ENCODE measurements around the gene SYTL3. TPM values are rescaled to one million over a fixed set of nuclear protein-coding genes. Genes with fewer than 3 reads are reported as not detected.

SYTL3 gene
- total RNA-seq, 1 experiment from 2014 or later, result 7.8 TPM

DNA sequence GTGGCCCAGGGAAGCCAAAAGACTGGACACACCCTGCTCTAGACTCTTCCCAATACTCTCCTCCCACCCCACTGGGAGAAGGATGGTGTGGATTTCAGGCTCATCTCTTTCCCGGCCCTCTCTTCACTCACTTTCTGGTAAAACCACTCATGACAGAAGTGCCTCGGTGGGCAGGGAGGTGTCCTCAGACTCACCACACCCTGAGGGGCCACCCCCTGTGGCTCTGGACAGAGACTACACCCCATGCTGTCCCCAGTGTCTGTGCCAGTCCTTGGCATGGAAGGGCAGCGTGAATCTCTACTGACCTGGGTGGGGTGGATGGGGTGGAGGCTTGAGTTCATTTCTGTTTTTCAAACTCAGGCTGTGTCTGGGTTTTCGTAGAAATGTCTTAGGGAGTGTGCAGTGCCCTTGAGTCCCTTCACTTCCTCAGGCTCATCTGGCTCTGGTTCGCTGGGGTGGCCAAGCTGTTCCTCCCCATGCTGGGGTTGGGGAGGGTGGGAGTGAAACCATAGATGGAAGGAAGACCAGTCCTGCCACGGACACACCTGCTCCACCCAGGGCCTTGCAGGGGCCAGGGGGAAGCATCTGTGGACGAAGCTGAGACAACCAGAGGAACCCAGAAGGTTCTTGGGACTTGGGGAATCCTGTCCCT lies 110.2 kb downstream of the SYTL3 start:
- H3K9me3 ChIP-seq (ENCODE audit: insufficient read depth, low read depth), result no peaks in the 10 kb centered on the region
- no peaks in the 10 kb centered on the region for H3K27me3 ChIP-seq (ENCODE audit: insufficient read depth, low read depth)
- H2AFZ ChIP-seq, result no peak overlapping the region
- H3K79me2 ChIP-seq (ENCODE audit: low read depth), result no peaks in the 10 kb centered on the region
- no peaks in the 10 kb centered on the region for H4K20me1 ChIP-seq (ENCODE audit: insufficient read depth)
- peak overlapping the region; percentile 45 for H3K27ac ChIP-seq
- H3K4me3 ChIP-seq, result no peak overlapping the region
- peaks cover 4% of the 10 kb centered on the region; the same call in 1 of the 2 replicates for H3K36me3 ChIP-seq (ENCODE audit: low read depth)
- CTCF ChIA-PET, result no interaction called here
- no peak for DNase-seq
- TF ChIP-seq, protein P1, sequence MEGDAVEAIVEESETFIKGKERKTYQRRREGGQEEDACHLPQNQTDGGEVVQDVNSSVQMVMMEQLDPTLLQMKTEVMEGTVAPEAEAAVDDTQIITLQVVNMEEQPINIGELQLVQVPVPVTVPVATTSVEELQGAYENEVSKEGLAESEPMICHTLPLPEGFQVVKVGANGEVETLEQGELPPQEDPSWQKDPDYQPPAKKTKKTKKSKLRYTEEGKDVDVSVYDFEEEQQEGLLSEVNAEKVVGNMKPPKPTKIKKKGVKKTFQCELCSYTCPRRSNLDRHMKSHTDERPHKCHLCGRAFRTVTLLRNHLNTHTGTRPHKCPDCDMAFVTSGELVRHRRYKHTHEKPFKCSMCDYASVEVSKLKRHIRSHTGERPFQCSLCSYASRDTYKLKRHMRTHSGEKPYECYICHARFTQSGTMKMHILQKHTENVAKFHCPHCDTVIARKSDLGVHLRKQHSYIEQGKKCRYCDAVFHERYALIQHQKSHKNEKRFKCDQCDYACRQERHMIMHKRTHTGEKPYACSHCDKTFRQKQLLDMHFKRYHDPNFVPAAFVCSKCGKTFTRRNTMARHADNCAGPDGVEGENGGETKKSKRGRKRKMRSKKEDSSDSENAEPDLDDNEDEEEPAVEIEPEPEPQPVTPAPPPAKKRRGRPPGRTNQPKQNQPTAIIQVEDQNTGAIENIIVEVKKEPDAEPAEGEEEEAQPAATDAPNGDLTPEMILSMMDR (conservative IDR thresholded peaks at IDR 0.05), result no peak
- no peak for TF ChIP-seq EZH2 (IDR thresholded peaks at IDR 0.05; ENCODE audit: low read depth)
- H3K9me2 ChIP-seq (ENCODE audit: insufficient read depth), result no peaks in the 10 kb centered on the region
- no TSS peak for BruUV-seq (replicated peaks)
- H3K4me1 ChIP-seq (replicated peaks; ENCODE audit: insufficient read depth), result peaks cover 12% of the 10 kb centered on the region
- no peak overlapping the region for H3K4me2 ChIP-seq
- POLR2A ChIA-PET (ENCODE audit: unreplicated experiment), result interaction anchor here (0.7 kb wide), 1 partner anchor 49 kb away, joined by 4 read pairs; no protein-coding TSS in a partner anchor
- H3F3A ChIP-seq (ENCODE audit: insufficient read depth, low read depth), result peaks cover 48% of the 10 kb centered on the region
- intact Hi-C loops (cut with micrococcal nuclease; ENCODE audit: unreplicated experiment), result loop anchor here (10.0 kb wide), 1 partner anchor 55 kb away; no protein-coding TSS in a partner anchor

DNA sequence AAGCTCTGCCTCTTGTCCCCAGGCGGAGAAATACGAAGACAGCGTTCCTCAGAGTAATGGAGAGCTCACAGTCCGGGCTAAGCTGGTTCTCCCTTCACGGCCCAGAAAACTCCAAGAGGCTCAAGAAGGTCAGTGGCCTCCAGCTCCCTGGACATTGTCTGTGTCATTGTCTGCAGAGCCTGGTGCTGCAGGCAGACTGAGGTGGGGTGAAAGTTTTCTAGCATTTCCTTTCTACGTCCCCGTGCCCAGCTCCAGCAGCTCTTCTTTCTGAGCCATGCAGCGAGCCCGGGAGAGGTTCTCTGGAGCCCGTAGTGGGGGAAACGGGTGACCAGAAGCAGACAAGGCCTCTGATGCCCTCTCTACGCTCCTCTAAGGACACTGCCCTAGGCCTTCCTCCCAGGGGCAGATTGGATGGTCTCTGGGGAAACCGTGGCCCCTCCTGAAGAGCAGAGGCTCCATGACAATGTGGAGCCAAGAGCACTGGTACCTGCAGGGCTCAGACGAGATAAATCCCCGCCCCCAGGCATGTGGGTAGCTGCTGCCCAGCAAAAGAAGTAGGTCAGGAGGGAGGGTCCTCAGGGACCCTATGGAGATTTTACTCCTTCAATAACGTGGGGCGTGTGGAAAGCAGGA lies 110.9 kb downstream of the SYTL3 start:
- Histone ChIP-seq H3K27me3 (ENCODE audit: insufficient read depth, low read depth) (no peaks in the 10 kb centered on the region), H3F3A (ENCODE audit: insufficient read depth, low read depth) (peaks cover 54% of the 10 kb centered on the region), H3K27ac (peak overlapping the region; percentile 45), H3K9me2 (ENCODE audit: insufficient read depth) (no peaks in the 10 kb centered on the region), H3K4me2 (no peak overlapping the region), H3K36me3 (ENCODE audit: low read depth) (peaks cover 9% of the 10 kb centered on the region), H3K9me3 (ENCODE audit: insufficient read depth, low read depth) (no peaks in the 10 kb centered on the region), H3K4me1 (replicated peaks; ENCODE audit: insufficient read depth) (peaks cover 12% of the 10 kb centered on the region), H2AFZ (no peak overlapping the region), H4K20me1 (ENCODE audit: insufficient read depth) (no peaks in the 10 kb centered on the region), H3K79me2 (ENCODE audit: low read depth) (0 out of 2 replicates have a peak, but pooled peaks cover 1% of the 10 kb centered on the region), H3K4me3 (no peak overlapping the region)
- ChIA-PET CTCF (no interaction called here), POLR2A (ENCODE audit: unreplicated experiment) (interaction anchor here (0.7 kb wide), 1 partner anchor 49 kb away, joined by 4 read pairs; no protein-coding TSS in a partner anchor)
- TF ChIP-seq, protein P1 (conservative IDR thresholded peaks at IDR 0.05), result no peak
- no peak for TF ChIP-seq EZH2 (IDR thresholded peaks at IDR 0.05; ENCODE audit: low read depth)
- no TSS peak for BruUV-seq (replicated peaks)
- intact Hi-C loops (cut with micrococcal nuclease; ENCODE audit: unreplicated experiment), result loop anchor here (10.0 kb wide), 1 partner anchor 56 kb away; no protein-coding TSS in a partner anchor
- peak in 1 of 2 experiments; percentile 58 for DNase-seq

DNA sequence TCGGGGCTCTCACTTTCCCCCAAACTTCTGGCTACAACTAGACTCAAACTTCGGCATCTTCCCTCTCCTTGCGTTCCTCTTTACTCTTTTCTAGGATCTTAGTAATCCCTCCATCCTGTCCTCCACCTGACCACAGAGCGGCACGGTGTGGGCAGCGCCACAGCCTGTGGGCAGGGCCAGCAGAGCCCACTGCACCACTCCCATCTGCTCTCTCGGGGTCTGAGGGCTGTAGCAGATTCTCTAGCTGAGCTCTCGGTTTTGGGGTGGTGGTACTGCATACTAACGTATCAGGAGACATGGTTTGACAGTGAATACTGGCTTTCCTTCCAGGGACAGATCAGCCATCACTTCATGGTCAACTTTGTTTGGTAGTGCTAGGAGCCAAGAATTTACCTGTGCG lies 111.9 kb downstream of the SYTL3 start:
- Histone ChIP-seq H2AFZ (no peak overlapping the region), H3K27ac (peak overlapping the region; percentile 86), H3K4me1 (replicated peaks; ENCODE audit: insufficient read depth) (peaks cover 12% of the 10 kb centered on the region), H4K20me1 (ENCODE audit: insufficient read depth) (no peaks in the 10 kb centered on the region), H3K27me3 (ENCODE audit: insufficient read depth, low read depth) (no peaks in the 10 kb centered on the region), H3F3A (ENCODE audit: insufficient read depth, low read depth) (peaks cover 64% of the 10 kb centered on the region), H3K79me2 (ENCODE audit: low read depth) (0 out of 2 replicates have a peak, but pooled peaks cover 10% of the 10 kb centered on the region), H3K36me3 (ENCODE audit: low read depth) (peaks cover 19% of the 10 kb centered on the region), H3K9me3 (ENCODE audit: insufficient read depth, low read depth) (no peaks in the 10 kb centered on the region), H3K4me3 (no peak overlapping the region), H3K4me2 (no peak overlapping the region), H3K9me2 (ENCODE audit: insufficient read depth) (no peaks in the 10 kb centered on the region)
- POLR2A ChIA-PET (ENCODE audit: unreplicated experiment), result no interaction called here
- CTCF ChIA-PET, result no interaction called here
- TF ChIP-seq, protein P1 (conservative IDR thresholded peaks at IDR 0.05), result no peak
- TF ChIP-seq EZH2 (IDR thresholded peaks at IDR 0.05; ENCODE audit: low read depth), result no peak
- DNase-seq, result no peak
- intact Hi-C loops (cut with micrococcal nuclease; ENCODE audit: unreplicated experiment), result loop anchor here (10.0 kb wide), 1 partner anchor 57 kb away; no protein-coding TSS in a partner anchor
- BruUV-seq (replicated peaks), result no TSS peak
